Jurkat, Clone E6-1 (cell line): ENCODE data around the gene CSAD. TPM values are rescaled to one million over a fixed set of nuclear protein-coding genes. Genes with fewer than 3 reads are reported as not detected.

Source experiments
- DNase-seq: peaks from one replicate; pipeline ENCODE4 v3.0.0-alpha.2; 2011; ENCODE audit warnings: low read depth, low spot score
- H3K4me3 ChIP-seq: 2 replicates; pipeline ENCODE4 v1.5.1; 2011; ENCODE audit warnings: mild to moderate bottlenecking, low read length, control low read depth, moderate library complexity
- polyA plus RNA-seq: library from polyadenylated mRNA; unstranded; fragments of >200 nt; gene quantifications from one replicate; pipeline ENCODE4 v1.2.1, GENCODE V29; 2012; ENCODE audit warnings: missing spikeins; ENCODE audit not compliant: insufficient read length, insufficient read depth

Gene CSAD, protein sequence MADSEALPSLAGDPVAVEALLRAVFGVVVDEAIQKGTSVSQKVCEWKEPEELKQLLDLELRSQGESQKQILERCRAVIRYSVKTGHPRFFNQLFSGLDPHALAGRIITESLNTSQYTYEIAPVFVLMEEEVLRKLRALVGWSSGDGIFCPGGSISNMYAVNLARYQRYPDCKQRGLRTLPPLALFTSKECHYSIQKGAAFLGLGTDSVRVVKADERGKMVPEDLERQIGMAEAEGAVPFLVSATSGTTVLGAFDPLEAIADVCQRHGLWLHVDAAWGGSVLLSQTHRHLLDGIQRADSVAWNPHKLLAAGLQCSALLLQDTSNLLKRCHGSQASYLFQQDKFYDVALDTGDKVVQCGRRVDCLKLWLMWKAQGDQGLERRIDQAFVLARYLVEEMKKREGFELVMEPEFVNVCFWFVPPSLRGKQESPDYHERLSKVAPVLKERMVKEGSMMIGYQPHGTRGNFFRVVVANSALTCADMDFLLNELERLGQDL
- polyA plus RNA-seq: 13.0 TPM

DNA sequence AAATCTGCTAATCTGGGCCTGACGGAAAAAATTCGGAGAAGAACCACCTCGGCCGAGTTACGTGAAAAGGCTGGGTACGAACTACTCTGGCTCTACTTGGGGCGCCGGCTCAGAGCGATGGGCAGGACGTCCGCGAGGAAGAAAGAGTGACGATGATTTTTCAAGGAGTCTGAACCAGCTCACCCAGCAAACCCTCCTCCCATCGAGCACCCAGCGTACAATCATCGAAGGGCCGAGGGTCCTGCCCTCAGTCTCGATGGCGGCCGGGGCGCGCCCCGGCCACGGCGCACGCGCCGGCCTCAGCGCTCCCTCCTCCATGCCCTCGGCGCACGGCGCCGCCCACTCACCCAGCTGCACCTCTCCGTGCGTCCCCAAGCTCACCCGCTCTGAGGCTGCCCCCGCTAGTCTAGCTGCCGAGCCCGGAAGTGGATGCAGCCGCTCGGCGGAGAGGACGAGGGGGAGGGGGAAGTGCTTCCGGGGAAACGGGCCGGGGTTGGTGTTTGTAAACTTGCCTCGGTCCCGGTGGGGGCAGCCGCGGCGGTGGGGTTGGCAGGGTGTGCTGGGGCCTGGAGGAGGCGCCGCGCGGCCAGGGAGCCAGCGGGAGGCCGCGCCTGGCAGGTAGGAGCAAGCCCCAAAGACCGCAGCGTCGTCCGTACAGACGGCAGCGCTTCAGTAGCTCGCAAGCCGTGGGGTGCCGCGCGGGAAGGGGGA lies at the start of gene CSAD, which contains the start of gene ZNF740:
TSS of gene CSAD (minus strand) at position 706 of the 711 bp plus-strand sequence. CDS start 7,455 bp downstream, outside the sequence.
TSS of gene ZNF740 (plus strand) at position 503 of the 711 bp plus-strand sequence. CDS start 1,262 bp downstream, outside the sequence.
- peak within 1 kb of the TSS; percentile 86 for H3K4me3 ChIP-seq
- DNase-seq: peak; percentile 98

GRCh38 chr12:53230108-53230845 lies 49.6 kb upstream of the CSAD start:
- DNase-seq: no peak
- H3K4me3 ChIP-seq: no peak overlapping the region

DNA sequence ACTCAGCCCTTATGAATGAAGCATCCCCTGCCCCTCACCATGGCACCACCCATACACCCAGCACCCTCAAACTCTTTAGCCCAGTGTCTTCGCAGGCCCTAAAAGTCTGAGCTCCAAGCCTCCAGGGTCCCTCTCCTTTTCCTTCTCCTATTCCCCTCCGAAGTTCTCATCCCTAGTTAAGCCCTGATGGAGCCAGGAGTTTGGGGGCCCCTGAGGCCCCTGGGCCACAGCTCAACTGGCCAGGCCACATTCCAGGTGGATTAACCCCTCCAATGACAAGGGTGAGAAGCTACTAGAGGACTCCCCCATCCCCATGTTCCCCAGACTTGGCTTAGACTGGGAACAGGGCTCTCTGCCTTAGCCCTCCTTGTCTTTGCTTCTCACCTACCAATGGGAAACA lies 48.7 kb upstream of the CSAD start:
- no peak for DNase-seq

GRCh38 chr12:53227836-53228235 lies 47.1 kb upstream of the CSAD start:
- DNase-seq: no peak
- H3K4me3 ChIP-seq: no peak overlapping the region

More for the DNA sequence above, 48.7 kb upstream of the CSAD start:
- H3K4me3 ChIP-seq: no peak overlapping the region

DNA sequence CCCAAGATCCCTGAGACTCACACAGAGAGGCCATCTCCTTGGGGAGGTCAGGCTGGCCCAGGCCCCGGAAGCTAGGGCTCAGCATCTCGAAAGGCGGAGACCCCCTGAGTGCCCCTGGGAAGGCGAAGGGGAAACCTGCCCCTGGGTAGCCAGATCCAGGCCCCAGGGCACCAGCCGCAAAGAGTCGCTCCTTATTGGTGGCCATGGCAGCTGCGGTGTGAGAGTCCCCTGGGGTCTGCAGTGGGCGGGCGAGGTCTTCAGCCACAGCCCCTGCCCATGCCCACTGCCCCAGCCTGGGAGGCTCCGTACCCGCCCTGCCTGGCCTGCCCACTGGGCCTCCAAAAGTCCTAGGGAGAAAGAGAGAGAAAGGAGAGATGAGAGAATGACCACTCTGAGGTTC lies 46.6 kb upstream of the CSAD start:
- DNase-seq: no peak
- no peak overlapping the region for H3K4me3 ChIP-seq

DNA sequence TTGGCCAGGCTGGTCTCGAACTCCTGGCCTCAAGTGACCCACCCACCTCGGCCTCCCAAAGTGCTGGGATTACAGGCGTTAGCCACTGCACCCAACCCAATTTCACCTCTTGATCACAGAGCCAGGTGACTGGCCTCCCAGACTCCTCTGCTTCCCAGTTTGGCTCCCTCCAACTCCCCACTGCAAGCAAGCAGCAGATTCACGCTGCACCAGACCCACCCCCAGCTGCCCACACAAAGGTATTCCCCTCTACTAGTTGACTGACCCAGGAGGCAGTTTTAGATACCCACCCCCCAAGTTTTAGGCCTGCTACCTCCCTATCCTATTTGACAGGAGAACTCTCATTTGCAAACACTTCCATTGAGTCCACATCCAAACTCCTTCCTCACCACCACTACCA lies 46.1 kb upstream of the CSAD start:
- DNase-seq: no peak
- H3K4me3 ChIP-seq: no peak overlapping the region

- no peak overlapping the region for H3K4me3 ChIP-seq
- no peak for DNase-seq
Measured at GRCh38 chr12:53225635-53226424, 45.1 kb upstream of the CSAD start.

DNA sequence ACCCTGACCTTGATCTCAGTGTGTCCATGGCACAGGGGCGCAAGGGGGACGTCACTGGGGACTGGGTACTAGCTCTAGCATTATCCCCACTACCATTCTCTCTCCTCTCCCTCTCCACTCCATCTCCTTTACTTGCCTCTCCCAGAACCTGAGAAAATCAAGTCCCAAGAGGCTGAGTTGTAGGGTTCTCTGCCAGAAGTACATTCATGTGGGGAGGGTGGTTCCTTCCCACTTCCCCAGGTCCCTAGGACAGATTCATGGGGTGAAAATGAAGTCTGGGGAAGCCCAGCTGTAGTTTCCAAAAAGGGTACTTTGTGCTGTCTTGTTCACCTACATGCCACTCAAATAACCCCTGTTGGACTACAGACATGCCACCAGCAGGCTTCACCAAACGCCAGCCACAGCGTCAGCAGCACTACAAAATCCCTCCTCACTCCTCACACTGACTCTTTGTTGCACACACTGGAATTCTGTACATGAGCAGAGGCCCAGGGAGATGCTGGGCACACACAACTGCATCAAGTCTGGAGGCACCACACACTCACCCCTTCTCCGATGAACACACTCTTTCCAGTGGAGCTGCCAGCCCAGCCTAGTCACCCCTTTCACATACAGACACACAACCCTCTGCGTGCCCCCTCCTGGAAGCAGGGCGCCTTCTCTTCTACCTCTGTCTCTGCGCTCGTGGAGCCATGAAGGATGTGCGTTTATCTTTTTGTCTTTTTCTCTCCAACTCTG lies 44.3 kb upstream of the CSAD start:
- no peak for DNase-seq
- H3K4me3 ChIP-seq: no peak overlapping the region

DNA sequence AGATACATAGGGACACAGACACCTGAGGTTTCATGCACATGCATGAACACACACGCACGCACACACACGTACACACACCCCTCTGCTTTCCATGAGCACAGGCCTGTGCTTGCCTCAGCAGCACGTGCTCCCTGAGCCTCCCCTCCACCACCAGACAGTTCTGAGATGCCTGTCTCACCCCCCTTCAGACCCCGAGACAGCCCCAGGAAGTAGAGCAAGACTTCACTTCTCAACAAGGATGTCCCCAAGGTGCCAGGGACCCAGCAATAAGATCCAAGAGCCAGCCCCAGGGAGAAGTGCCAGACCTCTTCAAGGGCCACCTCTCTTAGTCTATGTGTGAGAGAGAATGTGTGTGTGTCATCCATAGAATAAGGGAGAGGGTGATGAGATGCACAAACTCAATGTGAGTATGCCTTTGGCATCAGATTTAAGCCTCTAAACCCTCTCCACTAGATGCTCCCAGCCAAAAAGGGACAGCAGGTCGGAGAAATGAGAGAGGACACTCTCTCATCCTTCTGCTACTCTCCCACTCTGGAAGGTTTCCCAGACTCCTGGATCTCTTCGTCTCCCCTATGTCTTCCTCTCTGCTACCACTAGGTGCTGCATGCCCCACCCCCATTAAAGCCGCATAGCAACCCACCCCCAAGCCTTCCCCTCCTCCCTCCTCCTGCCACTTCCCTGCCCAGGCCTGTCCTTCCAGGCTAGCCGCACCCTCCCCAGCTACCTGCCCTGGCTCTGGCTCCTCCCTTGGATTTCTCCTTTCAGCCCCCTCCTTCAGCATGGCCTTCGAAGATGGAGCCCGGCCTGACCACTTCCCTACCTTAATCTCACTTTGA lies 43.6 kb upstream of the CSAD start:
- peak overlapping the region; percentile 20; the same call in 1 of the 2 replicates for H3K4me3 ChIP-seq
- no peak for DNase-seq

DNA sequence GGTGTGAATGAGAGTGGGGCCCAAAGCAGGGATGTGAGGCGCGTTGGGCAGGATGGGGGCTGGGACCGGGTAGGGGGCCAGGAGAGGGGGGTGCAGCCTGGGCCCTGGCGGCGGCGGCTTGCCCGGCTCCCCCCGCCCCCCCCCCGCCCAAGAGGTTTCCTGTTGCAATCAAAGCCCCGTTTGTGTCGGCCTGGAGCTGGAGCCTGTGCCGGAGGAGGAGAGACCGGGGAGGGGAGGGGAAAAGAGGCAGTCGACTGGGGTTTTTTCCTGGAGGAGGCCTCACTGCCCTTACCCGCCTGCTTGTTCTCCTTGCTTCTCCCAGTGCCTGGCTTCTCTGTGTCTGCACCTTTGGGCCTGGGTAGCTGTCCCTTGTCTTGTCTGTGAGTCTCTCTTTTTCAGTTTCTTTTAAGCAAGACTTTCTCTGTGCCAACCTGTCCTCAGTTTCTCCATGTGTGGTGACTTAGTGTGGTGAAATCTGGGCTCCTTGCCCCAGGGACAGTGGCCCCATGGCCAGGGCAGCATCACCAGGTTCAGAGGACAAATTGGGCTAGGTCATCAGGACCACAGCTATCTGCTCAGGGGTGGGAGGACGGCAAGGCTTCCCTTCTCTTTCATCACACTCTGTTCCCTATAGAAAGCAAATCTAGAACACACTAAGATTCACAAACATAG lies 42.8 kb upstream of the CSAD start:
- peak overlapping the region; percentile 20 for H3K4me3 ChIP-seq
- DNase-seq: peak; percentile 51

GRCh38 chr12:53222806-53223261 lies 42.1 kb upstream of the CSAD start:
- H3K4me3 ChIP-seq: no peak overlapping the region
- no peak for DNase-seq

- H3K4me3 ChIP-seq: peak overlapping the region; percentile 76
- DNase-seq: no peak
Measured at GRCh38 chr12:53222170-53222721, 41.5 kb upstream of the CSAD start.

- DNase-seq: no peak
- peak overlapping the region; percentile 76 for H3K4me3 ChIP-seq
Measured at GRCh38 chr12:53221203-53222080, 40.7 kb upstream of the CSAD start.

- H3K4me3 ChIP-seq: peak overlapping the region; percentile 76
- peak; percentile 81 for DNase-seq
Measured at GRCh38 chr12:53220694-53221202, 40.0 kb upstream of the CSAD start.
